ENCODE measurements around the gene TTYH3. TPM values are rescaled to one million over a fixed set of nuclear protein-coding genes. Genes with fewer than 3 reads are reported as not detected.
"Not testable (repeated sequence)": the region's sequence is repeated elsewhere in the genome, so short reads cannot be mapped to it uniquely, and the experiment has no call there.

Gene TTYH3
- total RNA-seq, 2 experiments from 2014 or later, result 23.8 to 63.6 TPM

DNA sequence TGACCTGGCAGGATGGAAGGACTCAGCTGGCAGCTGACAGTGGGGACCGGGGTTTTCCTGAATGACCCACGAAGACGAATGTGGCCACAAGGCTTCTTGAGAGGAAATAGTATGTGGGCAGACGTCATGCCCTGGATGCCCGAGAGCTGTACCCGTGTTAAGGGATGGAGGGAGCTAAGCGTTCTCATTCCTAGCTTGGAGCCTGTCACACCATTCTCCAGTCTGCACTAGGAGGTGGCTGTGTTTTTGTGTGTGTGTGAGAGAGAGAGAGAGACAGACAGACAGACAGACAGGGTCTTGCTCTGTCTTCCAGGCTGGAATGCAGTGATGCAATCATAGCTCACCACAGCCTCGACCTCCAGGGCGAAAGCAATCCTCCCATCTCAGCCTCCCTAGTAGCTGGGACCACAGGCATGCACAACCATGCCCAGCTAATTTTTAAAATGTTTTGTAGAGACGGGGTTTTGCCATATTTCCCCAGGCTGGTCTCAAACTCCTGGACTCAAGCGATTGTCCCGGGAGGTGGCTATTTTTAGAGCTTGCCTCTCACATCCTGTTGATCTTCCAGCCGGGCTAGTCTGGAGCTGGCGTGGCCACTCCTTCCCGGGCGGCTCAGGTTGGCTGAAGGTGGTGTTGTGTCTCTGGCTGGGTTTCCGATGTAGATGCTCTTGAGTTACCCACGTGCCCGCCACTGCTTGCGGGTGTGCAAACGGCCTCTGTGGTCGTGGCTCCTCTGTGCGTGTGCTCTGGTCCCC, 58.3 kb downstream of the TTYH3 start:
- no peak overlapping the region for H3K4me3 ChIP-seq (ENCODE audit: low read depth, low read length, poor library complexity, severe bottlenecking)
- no peaks in the 10 kb centered on the region for H3K9me3 ChIP-seq (ENCODE audit: low read length)
- H3K36me3 ChIP-seq (ENCODE audit: insufficient read depth, low read length), result no peaks in the 10 kb centered on the region
- POLR2A ChIA-PET, result interaction anchor here (0.5 to 1.1 kb wide), 3 partner anchors 9 to 131 kb away, joined by 3 to 5 read pairs (median 3); no protein-coding TSS in a partner anchor
- H3K4me2 ChIP-seq (ENCODE audit: low read length), result no peak overlapping the region
- TF ChIP-seq, protein P1, sequence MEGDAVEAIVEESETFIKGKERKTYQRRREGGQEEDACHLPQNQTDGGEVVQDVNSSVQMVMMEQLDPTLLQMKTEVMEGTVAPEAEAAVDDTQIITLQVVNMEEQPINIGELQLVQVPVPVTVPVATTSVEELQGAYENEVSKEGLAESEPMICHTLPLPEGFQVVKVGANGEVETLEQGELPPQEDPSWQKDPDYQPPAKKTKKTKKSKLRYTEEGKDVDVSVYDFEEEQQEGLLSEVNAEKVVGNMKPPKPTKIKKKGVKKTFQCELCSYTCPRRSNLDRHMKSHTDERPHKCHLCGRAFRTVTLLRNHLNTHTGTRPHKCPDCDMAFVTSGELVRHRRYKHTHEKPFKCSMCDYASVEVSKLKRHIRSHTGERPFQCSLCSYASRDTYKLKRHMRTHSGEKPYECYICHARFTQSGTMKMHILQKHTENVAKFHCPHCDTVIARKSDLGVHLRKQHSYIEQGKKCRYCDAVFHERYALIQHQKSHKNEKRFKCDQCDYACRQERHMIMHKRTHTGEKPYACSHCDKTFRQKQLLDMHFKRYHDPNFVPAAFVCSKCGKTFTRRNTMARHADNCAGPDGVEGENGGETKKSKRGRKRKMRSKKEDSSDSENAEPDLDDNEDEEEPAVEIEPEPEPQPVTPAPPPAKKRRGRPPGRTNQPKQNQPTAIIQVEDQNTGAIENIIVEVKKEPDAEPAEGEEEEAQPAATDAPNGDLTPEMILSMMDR (conservative IDR thresholded peaks at IDR 0.05; ENCODE audit: low read length), result no peak
- no peak for TF ChIP-seq EZH2phosphoT487 (IDR thresholded peaks at IDR 0.05; ENCODE audit: borderline replicate concordance, low read depth, low read length)
- H2AFZ ChIP-seq (ENCODE audit: low read length), result no peak overlapping the region
- H3K9me2 ChIP-seq (ENCODE audit: insufficient read depth, low read length), result no peaks in the 10 kb centered on the region
- no TSS peak for BruUV-seq (replicated peaks)
- no peaks in the 10 kb centered on the region for H3K4me1 ChIP-seq (ENCODE audit: insufficient read depth, low read length, poor library complexity, severe bottlenecking)
- H3K79me2 ChIP-seq (ENCODE audit: insufficient read depth, low read depth, low read length), result no peaks in the 10 kb centered on the region
- intact Hi-C loops (cut with micrococcal nuclease; ENCODE audit: unreplicated experiment), result no loop called here
- H3K27ac ChIP-seq (ENCODE audit: low read depth, low read length, poor library complexity, severe bottlenecking), result no peak overlapping the region
- no peaks in the 10 kb centered on the region for H4K20me1 ChIP-seq (ENCODE audit: insufficient read depth, low read length)
- DNase-seq (ENCODE audit: low spot score), result no peak
- CTCF ChIA-PET (ENCODE audit: unreplicated experiment), result interaction anchor here (1.0 to 1.3 kb wide), 2 partner anchors 9 to 20 kb away, joined by 3 read pairs; no protein-coding TSS in a partner anchor

GRCh38 chr7:2691011-2691707, 59.4 kb downstream of the TTYH3 start:
- Histone ChIP-seq H3K36me3 (ENCODE audit: insufficient read depth, low read length) (no peaks in the 10 kb centered on the region), H3K27ac (ENCODE audit: low read depth, low read length, poor library complexity, severe bottlenecking) (no peak overlapping the region), H3K4me3 (ENCODE audit: low read depth, low read length, poor library complexity, severe bottlenecking) (no peak overlapping the region), H4K20me1 (ENCODE audit: insufficient read depth, low read length) (no peaks in the 10 kb centered on the region), H3K4me2 (ENCODE audit: low read length) (no peak overlapping the region), H3K4me1 (ENCODE audit: insufficient read depth, low read length, poor library complexity, severe bottlenecking) (no peaks in the 10 kb centered on the region), H2AFZ (ENCODE audit: low read length) (no peak overlapping the region), H3K9me2 (ENCODE audit: insufficient read depth, low read length) (no peaks in the 10 kb centered on the region), H3K9me3 (ENCODE audit: low read length) (no peaks in the 10 kb centered on the region), H3K79me2 (ENCODE audit: insufficient read depth, low read depth, low read length) (no peaks in the 10 kb centered on the region)
- ChIA-PET POLR2A (interaction anchor here (0.6 kb wide), 1 partner anchor 33 kb away, joined by 4 read pairs; no protein-coding TSS in a partner anchor), CTCF (ENCODE audit: unreplicated experiment) (interaction anchor here (1.3 kb wide), 1 partner anchor 9 kb away, joined by 3 read pairs; no protein-coding TSS in a partner anchor)
- no peak for DNase-seq (ENCODE audit: low spot score)
- no TSS peak for BruUV-seq (replicated peaks)
- intact Hi-C loops (cut with micrococcal nuclease; ENCODE audit: unreplicated experiment), result no loop called here
- TF ChIP-seq EZH2phosphoT487 (IDR thresholded peaks at IDR 0.05; ENCODE audit: borderline replicate concordance, low read depth, low read length), result no peak
- TF ChIP-seq, protein P1 (conservative IDR thresholded peaks at IDR 0.05; ENCODE audit: low read length), result no peak

- H3K36me3 ChIP-seq (ENCODE audit: insufficient read depth, low read length); H3K79me2 ChIP-seq (ENCODE audit: insufficient read depth, low read depth, low read length); H2AFZ ChIP-seq (ENCODE audit: low read length); H3K4me2 ChIP-seq (ENCODE audit: low read length); DNase-seq (ENCODE audit: low spot score); intact Hi-C loops (cut with micrococcal nuclease; ENCODE audit: unreplicated experiment); H3K4me1 ChIP-seq (ENCODE audit: insufficient read depth, low read length, poor library complexity, severe bottlenecking); H3K9me3 ChIP-seq (ENCODE audit: low read length); H3K4me3 ChIP-seq (ENCODE audit: low read depth, low read length, poor library complexity, severe bottlenecking); BruUV-seq (replicated peaks); H4K20me1 ChIP-seq (ENCODE audit: insufficient read depth, low read length); H3K9me2 ChIP-seq (ENCODE audit: insufficient read depth, low read length); H3K27ac ChIP-seq (ENCODE audit: low read depth, low read length, poor library complexity, severe bottlenecking): not testable (repeated sequence)
- ChIA-PET CTCF (ENCODE audit: unreplicated experiment) (interaction anchor here (1.3 kb wide), 1 partner anchor 10 kb away, joined by 3 read pairs; no protein-coding TSS in a partner anchor), POLR2A (interaction anchor here (0.8 kb wide), 1 partner anchor 11 kb away, joined by 3 read pairs; no protein-coding TSS in a partner anchor)
Measured at GRCh38 chr7:2691932-2692439, 60.2 kb downstream of the TTYH3 start.

Measured in OCI-LY7 (cell line).